Testis (tissue), 3 donors: ENCODE data around the gene MIB1. TPM values are rescaled to one million over a fixed set of nuclear protein-coding genes. Genes with fewer than 3 reads are reported as not detected.

ENCODE experiments used
- DNase-seq: peaks from one replicate; pipeline ENCODE4 v3.0.0-alpha.2; 2019
- H3K27ac ChIP-seq, 2 donors: fragments of 200-600 bp; sonication (generic); one replicate each; pipeline ENCODE4 v1.5.1; 2019
- H3K27me3 ChIP-seq: fragments of 200-600 bp; sonication (generic); one replicate; pipeline ENCODE4 v1.5.1; 2019
- H3K36me3 ChIP-seq: fragments of 200-600 bp; sonication (generic); one replicate; pipeline ENCODE4 v1.5.1; 2017; ENCODE audit warnings: low read depth; ENCODE audit errors: missing control alignments
- H3K4me1 ChIP-seq: fragments of 200-600 bp; sonication (generic); one replicate; pipeline ENCODE4 v1.5.1; 2019
- H3K4me3 ChIP-seq, 2 donors: fragments of 200-600 bp; sonication (generic); one replicate each; pipeline ENCODE4 v1.5.1; 2017 to 2019
- H3K9me3 ChIP-seq: fragments of 200-600 bp; sonication (generic); one replicate; pipeline ENCODE4 v1.5.1; 2017
- CTCF ChIP-seq, 3 experiments: fragments of 450-650 bp in 2 of 3; fragments of 200-600 bp in 1 of 3; sonication (generic) in 1 of 3; IDR thresholded peaks; one replicate each; pipeline ENCODE4 v1.5.1; 2016 to 2019; ENCODE audit warnings: antibody characterized with exemption in 3 of 3, mild to moderate bottlenecking in 2 of 3, moderate library complexity in 1 of 3
- POLR2A ChIP-seq: fragments of 450-650 bp; IDR thresholded peaks from one replicate; pipeline ENCODE4 v1.6.1; 2017; ENCODE audit warnings: antibody characterized with exemption, mild to moderate bottlenecking, moderate library complexity
- WGBS, 2 donors: methylation state at CpG; one replicate each; pipeline ENCODE4 v1.1.5; 2018; 5-methylcytosine and 5-hydroxymethylcytosine counted together
- intact Hi-C: fragments of 100-400 bp; cut with DNase I; formaldehyde crosslinking; loops from one replicate; pipeline ENCODE4 v1.15.1; 2023; ENCODE audit warnings: low total_unique reads
- polyA plus RNA-seq: library from polyadenylated mRNA; stranded (reverse); fragments of 350-450 nt; fragmentation: Illumina TruSeq; extraction: RNeasy Lipid Tissue Mini Kit (QIAGEN cat#74804); gene quantifications from one replicate; pipeline ENCODE4 v1.2.3, GENCODE V29; 2014; ENCODE audit warnings: low read depth, low replicate concordance; ENCODE audit not compliant: insufficient read depth
- total RNA-seq, 2 donors: library from RNA; depleted of rRNA; stranded (reverse); fragments of >200 nt; gene quantifications; one replicate each; pipeline ENCODE4 v1.2.3, GENCODE V29; 2016

The MIB1 gene
- total and polyA plus RNA-seq, 3 donors from 2014 or later: 16.5 to 48.8 (median 40.7) TPM

- Histone ChIP-seq H3K4me3 (no peak overlapping the region), H3K4me1 (no peaks in the 10 kb centered on the region), H3K27me3 (no peaks in the 10 kb centered on the region), H3K9me3 (no peaks in the 10 kb centered on the region), H3K27ac (no peak overlapping the region), H3K36me3 (no peaks in the 10 kb centered on the region)
- no peak for DNase-seq
- 92 to 100% methylated on average over 1 of the region's 1 CpG for WGBS, 2 donors
- intact Hi-C loops: no loop called here
- TF ChIP-seq POLR2A (no peak), CTCF (IDR thresholded peaks at IDR 0.05) (no peak)
These were observed 26.1 kb upstream of the MIB1 start for GRCh38 chr18:21714474-21714873.

GRCh38 chr18:21722687-21723086 lies 17.9 kb upstream of the MIB1 start:
- intact Hi-C loops: no loop called here
- DNase-seq: no peak
- 94 to 98% methylated on average over 2 of the region's 2 CpGs for WGBS, 2 donors
- no peak overlapping the region for H3K27ac ChIP-seq
- no peaks in the 10 kb centered on the region for H3K36me3 ChIP-seq
- H3K4me1 ChIP-seq: no peaks in the 10 kb centered on the region
- H3K9me3 ChIP-seq: no peaks in the 10 kb centered on the region
- no peaks in the 10 kb centered on the region for H3K27me3 ChIP-seq
- TF ChIP-seq POLR2A (no peak), CTCF (IDR thresholded peaks at IDR 0.05) (no peak)
- H3K4me3 ChIP-seq: no peak overlapping the region

GRCh38 chr18:21725201-21725600 lies 15.4 kb upstream of the MIB1 start:
- Histone ChIP-seq H3K27ac (no peak overlapping the region), H3K36me3 (no peaks in the 10 kb centered on the region), H3K27me3 (no peaks in the 10 kb centered on the region), H3K4me3 (no peak overlapping the region), H3K9me3 (no peaks in the 10 kb centered on the region), H3K4me1 (no peaks in the 10 kb centered on the region)
- intact Hi-C loops: no loop called here
- DNase-seq: no peak
- 85 to 86% methylated on average over 4 of the region's 4 CpGs for WGBS, 2 donors
- TF ChIP-seq CTCF (IDR thresholded peaks at IDR 0.05) (no peak), POLR2A (no peak)

- H3K4me3 ChIP-seq: no peak overlapping the region
- no peak for TF ChIP-seq CTCF (IDR thresholded peaks at IDR 0.05)
- TF ChIP-seq POLR2A: no peak
- no peak overlapping the region for H3K27ac ChIP-seq
- H3K4me1 ChIP-seq: no peaks in the 10 kb centered on the region
- no peaks in the 10 kb centered on the region for H3K36me3 ChIP-seq
- no peak for DNase-seq
- no peaks in the 10 kb centered on the region for H3K27me3 ChIP-seq
- intact Hi-C loops: no loop called here
- WGBS, 2 donors: 78 to 90% methylated on average over 2 of the region's 2 CpGs
- H3K9me3 ChIP-seq: no peaks in the 10 kb centered on the region
These were observed 12.9 kb upstream of the MIB1 start for GRCh38 chr18:21727702-21728101.

- no peak overlapping the region for H3K27ac ChIP-seq
- intact Hi-C loops: no loop called here
- no peaks in the 10 kb centered on the region for H3K9me3 ChIP-seq
- no peaks in the 10 kb centered on the region for H3K4me1 ChIP-seq
- no peaks in the 10 kb centered on the region for H3K27me3 ChIP-seq
- 83 to 84% methylated on average over 5 of the region's 5 CpGs for WGBS, 2 donors
- DNase-seq: no peak
- no peak overlapping the region for H3K4me3 ChIP-seq
- TF ChIP-seq CTCF (IDR thresholded peaks at IDR 0.05) (no peak), POLR2A (no peak)
- no peaks in the 10 kb centered on the region for H3K36me3 ChIP-seq
These were observed 7.6 kb upstream of the MIB1 start for GRCh38 chr18:21733011-21733410.
